Measurements from ENCODE around the gene MFGE8.

The MFGE8 gene

DNA sequence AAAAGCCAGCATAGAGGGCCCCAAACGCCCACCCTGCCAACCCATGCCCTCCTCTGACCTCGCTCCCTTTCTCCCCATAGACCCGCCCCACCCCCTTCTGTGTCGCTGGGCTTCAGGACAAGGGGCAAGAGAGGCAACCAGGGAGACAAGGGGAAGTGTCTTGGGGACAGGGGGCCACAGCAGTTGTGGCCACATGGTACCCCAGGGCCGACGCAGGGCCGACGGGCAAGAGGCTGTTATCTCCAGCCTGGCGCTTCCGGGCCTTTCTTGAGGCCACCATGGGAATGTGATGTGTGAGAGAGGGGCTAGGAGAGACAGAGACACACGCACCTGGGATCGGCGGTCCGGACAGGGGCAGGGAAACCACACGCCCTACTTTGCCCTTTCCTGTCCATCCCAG, 14.4 kb downstream of the MFGE8 start:
- H3K9me3 ChIP-seq (ENCODE audit: severe bottlenecking) = no peaks in the 10 kb centered on the region
- H3K4me3 ChIP-seq (ENCODE audit: low read depth, low read length) = no peak overlapping the region
- DNase-seq = no peak
- H3K36me3 ChIP-seq = peaks cover 5% of the 10 kb centered on the region
- peaks cover 16% of the 10 kb centered on the region for H3K27me3 ChIP-seq (ENCODE audit: insufficient read depth, low read depth, severe bottlenecking)
- TF ChIP-seq, protein P1, sequence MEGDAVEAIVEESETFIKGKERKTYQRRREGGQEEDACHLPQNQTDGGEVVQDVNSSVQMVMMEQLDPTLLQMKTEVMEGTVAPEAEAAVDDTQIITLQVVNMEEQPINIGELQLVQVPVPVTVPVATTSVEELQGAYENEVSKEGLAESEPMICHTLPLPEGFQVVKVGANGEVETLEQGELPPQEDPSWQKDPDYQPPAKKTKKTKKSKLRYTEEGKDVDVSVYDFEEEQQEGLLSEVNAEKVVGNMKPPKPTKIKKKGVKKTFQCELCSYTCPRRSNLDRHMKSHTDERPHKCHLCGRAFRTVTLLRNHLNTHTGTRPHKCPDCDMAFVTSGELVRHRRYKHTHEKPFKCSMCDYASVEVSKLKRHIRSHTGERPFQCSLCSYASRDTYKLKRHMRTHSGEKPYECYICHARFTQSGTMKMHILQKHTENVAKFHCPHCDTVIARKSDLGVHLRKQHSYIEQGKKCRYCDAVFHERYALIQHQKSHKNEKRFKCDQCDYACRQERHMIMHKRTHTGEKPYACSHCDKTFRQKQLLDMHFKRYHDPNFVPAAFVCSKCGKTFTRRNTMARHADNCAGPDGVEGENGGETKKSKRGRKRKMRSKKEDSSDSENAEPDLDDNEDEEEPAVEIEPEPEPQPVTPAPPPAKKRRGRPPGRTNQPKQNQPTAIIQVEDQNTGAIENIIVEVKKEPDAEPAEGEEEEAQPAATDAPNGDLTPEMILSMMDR (IDR thresholded peaks at IDR 0.05; ENCODE audit: low read depth, low read length) = no peak
- no peak overlapping the region for H3K27ac ChIP-seq

DNA sequence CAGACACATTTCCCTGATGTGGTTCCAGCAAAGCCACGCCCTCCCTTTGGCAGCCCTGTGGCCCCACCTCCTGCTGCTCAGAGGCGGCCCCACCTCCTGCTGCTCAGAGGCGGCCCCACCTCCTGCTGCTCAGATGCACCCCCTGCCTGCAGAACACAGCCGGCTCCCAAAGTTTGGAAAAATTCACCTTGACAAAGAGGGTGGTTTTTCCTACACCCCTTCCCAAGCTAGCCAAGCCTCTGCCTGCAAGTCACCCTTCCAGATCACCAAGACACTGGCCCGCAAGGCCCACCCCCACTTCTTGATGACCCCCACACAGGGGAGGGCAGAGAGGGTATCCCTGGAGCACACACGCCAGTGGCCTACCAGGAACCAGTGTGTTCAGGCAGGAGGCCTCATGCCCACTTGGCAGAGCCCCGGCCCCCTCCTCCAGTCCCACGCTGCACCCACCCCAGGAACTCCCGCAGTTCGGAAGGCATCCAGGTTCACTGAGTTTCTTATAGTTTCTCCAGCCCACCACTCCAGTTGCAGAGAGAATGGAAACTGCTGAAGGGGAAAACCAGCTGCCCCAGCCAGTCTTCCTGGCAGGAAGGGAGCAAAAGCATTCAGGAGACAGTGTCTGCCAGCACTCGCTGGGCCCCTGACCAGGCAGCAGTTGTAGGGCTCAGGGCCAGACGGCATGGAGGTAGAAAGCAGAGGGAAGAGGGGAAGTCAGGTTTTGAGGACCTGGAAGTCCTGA, 15.6 kb downstream of the MFGE8 start:
- Histone ChIP-seq H3K27ac (no peak overlapping the region), H3K36me3 (peaks cover 4% of the 10 kb centered on the region), H3K4me3 (ENCODE audit: low read depth, low read length) (no peak overlapping the region), H3K9me3 (ENCODE audit: severe bottlenecking) (no peaks in the 10 kb centered on the region), H3K27me3 (ENCODE audit: insufficient read depth, low read depth, severe bottlenecking) (peaks cover 16% of the 10 kb centered on the region)
- peak; percentile 87 for DNase-seq
- TF ChIP-seq, protein P1 (IDR thresholded peaks at IDR 0.05; ENCODE audit: low read depth, low read length) = peak; percentile 42

DNA sequence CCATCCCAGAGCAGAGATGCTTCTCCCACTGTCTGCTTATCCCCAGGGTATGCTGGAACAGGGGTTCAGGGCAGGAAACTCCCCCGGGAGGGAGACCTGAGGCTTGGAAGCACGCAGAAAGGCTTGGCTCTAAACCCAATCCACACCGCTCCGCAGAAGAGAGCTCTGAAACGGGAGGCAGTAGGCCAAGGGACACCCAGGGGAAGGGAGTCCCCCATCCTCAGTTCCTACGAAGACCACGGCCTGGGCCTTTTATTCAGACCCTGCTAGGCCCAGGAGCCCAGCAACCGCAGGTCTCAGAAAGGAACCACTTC, 16.1 kb downstream of the MFGE8 start:
- no peak for DNase-seq
- H3K36me3 ChIP-seq = no peaks in the 10 kb centered on the region; the same call in 1 of the 2 replicates
- H3K9me3 ChIP-seq (ENCODE audit: severe bottlenecking) = no peaks in the 10 kb centered on the region
- H3K27ac ChIP-seq = no peak overlapping the region
- peaks cover 16% of the 10 kb centered on the region for H3K27me3 ChIP-seq (ENCODE audit: insufficient read depth, low read depth, severe bottlenecking)
- H3K4me3 ChIP-seq (ENCODE audit: low read depth, low read length) = no peak overlapping the region
- TF ChIP-seq, protein P1 (IDR thresholded peaks at IDR 0.05; ENCODE audit: low read depth, low read length) = no peak

DNA sequence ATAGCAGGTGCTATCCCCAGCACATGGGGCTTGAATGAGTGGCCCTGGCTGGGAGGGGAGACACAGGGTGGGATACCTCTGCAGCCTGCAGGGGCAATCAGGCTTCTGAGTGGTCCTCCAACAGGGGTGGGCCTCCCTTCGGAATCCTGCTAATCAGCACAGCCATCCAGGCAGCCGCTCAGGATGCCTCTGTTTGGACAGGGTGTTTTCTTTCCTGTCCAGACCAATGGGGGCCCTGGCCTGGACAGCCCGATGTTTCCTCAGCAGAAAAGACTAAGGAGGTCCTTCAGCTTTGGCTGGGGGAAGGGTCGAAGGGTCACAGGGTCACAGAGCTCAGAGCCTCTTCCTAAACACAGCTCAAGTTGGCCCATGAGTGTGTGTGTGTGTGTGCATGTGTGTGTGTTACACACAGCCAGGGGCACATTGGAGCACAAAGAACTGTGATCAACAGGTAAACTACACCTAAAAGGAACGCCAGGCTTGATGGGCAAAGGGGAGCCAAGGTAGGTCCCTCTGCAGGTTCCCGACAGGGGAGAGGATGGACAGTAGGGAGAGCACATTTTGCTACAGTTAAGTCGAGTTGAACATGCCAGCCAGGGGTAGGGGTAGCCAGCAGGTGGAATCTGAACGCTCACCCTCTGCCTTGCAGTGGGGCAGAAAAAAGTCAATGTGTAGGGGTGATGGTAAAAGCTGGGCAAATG, 16.7 kb downstream of the MFGE8 start:
- Histone ChIP-seq H3K27me3 (ENCODE audit: insufficient read depth, low read depth, severe bottlenecking) (peaks cover 16% of the 10 kb centered on the region), H3K4me3 (ENCODE audit: low read depth, low read length) (no peak overlapping the region), H3K36me3 (no peaks in the 10 kb centered on the region; the same call in 1 of the 2 replicates), H3K27ac (no peak overlapping the region), H3K9me3 (ENCODE audit: severe bottlenecking) (no peaks in the 10 kb centered on the region)
- TF ChIP-seq, protein P1 (IDR thresholded peaks at IDR 0.05; ENCODE audit: low read depth, low read length) = no peak
- DNase-seq = no peak

DNA sequence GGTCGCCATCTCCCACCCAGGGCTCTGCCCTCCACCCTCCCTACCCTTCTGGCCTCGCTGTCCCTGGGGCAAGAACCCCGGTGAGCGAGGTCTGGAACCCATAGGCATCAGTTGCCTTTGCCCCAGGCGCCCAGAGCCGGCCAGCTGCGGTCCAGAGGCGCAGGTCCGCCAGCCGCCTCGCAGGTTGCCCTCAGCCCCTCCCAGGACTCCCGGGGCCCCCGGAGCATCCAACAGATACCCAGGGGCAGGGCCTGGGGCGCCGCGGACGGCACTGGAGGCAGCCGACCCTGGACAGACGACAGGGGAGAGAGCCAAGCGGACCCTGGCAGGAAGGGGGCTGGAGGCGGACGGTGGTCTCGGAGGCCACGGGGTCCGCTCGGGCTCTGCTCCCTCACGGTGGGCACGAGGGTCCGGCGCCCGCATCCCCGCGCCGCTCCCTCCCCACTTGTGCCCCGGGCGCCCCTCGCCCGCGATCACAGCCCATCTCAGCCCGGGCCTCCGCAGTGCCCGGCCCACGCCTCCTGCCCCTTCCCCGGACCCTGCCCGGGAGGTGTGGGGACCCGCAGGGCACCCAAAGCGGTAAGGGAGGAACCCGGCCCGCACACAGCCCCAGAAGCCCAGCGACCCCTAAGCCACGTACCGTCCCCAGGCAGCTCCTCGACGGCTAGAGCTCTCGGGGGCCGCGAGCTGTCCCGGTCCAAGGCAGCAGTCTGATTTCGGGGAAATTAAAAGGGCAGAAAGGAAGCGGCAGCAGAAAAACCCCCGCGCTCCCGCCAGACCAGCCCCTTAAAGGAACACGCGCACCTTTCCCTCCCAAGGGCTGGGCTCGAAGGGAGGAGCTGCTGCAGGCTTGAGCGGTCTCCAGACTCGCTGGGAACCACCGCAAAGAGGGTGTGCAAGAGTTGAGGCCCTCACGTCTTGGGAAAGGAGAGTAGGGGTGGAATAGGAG, 18.1 kb downstream of the MFGE8 start, which contains the start of gene HAPLN3:
TSS of gene HAPLN3 (minus strand) at position 726 of the 949 bp plus-strand sequence. CDS start 8,246 bp downstream, outside the sequence.
- TF ChIP-seq, protein P1 (IDR thresholded peaks at IDR 0.05; ENCODE audit: low read depth, low read length) = no peak
- Histone ChIP-seq H3K9me3 (ENCODE audit: severe bottlenecking) (no peaks in the 10 kb centered on the region), H3K27me3 (ENCODE audit: insufficient read depth, low read depth, severe bottlenecking) (peaks cover 16% of the 10 kb centered on the region), H3K27ac (no peak within 1 kb of the TSS), H3K4me3 (ENCODE audit: low read depth, low read length) (peak within 1 kb of the TSS; percentile 42), H3K36me3 (no peaks in the 10 kb centered on the region)
- DNase-seq = peak; percentile 53

Measured in WERI-Rb-1 (cell line).